ENCODE measurements around the gene MSRB2.
"Not testable (repeated sequence)": the region's sequence is repeated elsewhere in the genome, so short reads cannot be mapped to it uniquely, and the experiment has no call there.

The MSRB2 gene

GRCh38 chr10:23070092-23070912, 25.1 kb upstream of the MSRB2 start:
- H3K27me3 ChIP-seq (ENCODE audit: control insufficient read depth in 2 of 2, insufficient read depth in 2 of 2, low read length in 2 of 2); H3K9me3 ChIP-seq (ENCODE audit: control insufficient read depth in 2 of 2, low read length in 2 of 2); H3K4me3 ChIP-seq (ENCODE audit: low read length in 2 of 2); H3K36me3 ChIP-seq (ENCODE audit: control insufficient read depth in 2 of 2, insufficient read depth in 2 of 2, low read length in 2 of 2); H3K4me1 ChIP-seq (ENCODE audit: control insufficient read depth in 2 of 2, insufficient read depth in 2 of 2, low read length in 2 of 2); H3K27ac ChIP-seq (ENCODE audit: low read depth in 2 of 2, low read length in 2 of 2); H3K9ac ChIP-seq (ENCODE audit: low read depth in 1 of 2, low read length in 2 of 2): not testable (repeated sequence)

DNA sequence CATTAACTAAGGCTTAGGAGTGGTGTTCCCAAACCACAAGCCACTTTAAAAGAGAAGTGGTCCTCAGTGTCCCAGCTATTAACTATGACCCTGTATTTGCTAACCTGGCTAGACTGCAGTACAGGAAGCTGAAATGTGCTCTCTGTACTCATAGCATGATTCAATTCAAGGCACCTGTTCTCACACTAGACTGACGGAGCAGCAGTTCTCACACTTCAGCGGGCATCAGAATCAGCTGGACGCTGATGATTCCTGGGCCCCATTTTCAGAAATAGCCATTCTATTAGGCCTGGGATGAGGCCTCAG, 24.5 kb upstream of the MSRB2 start:
- Histone ChIP-seq H3K4me1 (ENCODE audit: control insufficient read depth in 2 of 2, insufficient read depth in 2 of 2, low read length in 2 of 2) (peaks cover 3% of the 10 kb centered on the region in 2 donors), H3K9ac (ENCODE audit: low read depth in 1 of 2, low read length in 2 of 2) (no peak overlapping the region), H3K27ac (ENCODE audit: low read depth in 2 of 2, low read length in 2 of 2) (no peak overlapping the region), H3K9me3 (ENCODE audit: control insufficient read depth in 2 of 2, low read length in 2 of 2) (no peaks in the 10 kb centered on the region), H3K36me3 (ENCODE audit: control insufficient read depth in 2 of 2, insufficient read depth in 2 of 2, low read length in 2 of 2) (no peaks in the 10 kb centered on the region), H3K4me3 (ENCODE audit: low read length in 2 of 2) (no peak overlapping the region), H3K27me3 (ENCODE audit: control insufficient read depth in 2 of 2, insufficient read depth in 2 of 2, low read length in 2 of 2) (no peaks in the 10 kb centered on the region)

- not testable (repeated sequence) for H3K27me3 ChIP-seq (ENCODE audit: control insufficient read depth in 2 of 2, insufficient read depth in 2 of 2, low read length in 2 of 2); H3K9ac ChIP-seq (ENCODE audit: low read depth in 1 of 2, low read length in 2 of 2); H3K27ac ChIP-seq (ENCODE audit: low read depth in 2 of 2, low read length in 2 of 2); H3K4me1 ChIP-seq (ENCODE audit: control insufficient read depth in 2 of 2, insufficient read depth in 2 of 2, low read length in 2 of 2); H3K4me3 ChIP-seq (ENCODE audit: low read length in 2 of 2); H3K9me3 ChIP-seq (ENCODE audit: control insufficient read depth in 2 of 2, low read length in 2 of 2); H3K36me3 ChIP-seq (ENCODE audit: control insufficient read depth in 2 of 2, insufficient read depth in 2 of 2, low read length in 2 of 2)
Observed at GRCh38 chr10:23072593-23072992, 22.8 kb upstream of the MSRB2 start.

DNA sequence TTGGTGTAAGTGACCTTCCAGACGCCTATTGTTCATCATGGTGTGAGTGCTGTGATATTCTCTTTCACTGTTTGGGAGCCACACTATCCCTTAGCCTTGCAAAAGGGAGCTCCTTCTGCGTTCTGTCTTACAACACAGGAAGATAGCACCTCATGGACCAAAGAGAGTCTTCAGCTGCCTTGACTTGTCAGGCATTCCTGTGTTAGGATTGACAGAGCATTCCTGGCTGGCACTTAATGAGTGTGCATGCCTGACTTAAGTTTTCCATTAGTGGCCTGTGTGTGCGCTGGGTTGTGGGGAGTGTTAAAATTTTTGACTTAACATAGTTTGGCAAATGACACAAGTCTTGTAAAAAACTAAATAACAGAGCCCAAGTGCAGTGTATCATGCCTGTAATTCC, 21.9 kb upstream of the MSRB2 start:
- Histone ChIP-seq H3K27ac (ENCODE audit: low read depth in 2 of 2, low read length in 2 of 2) (no peak overlapping the region), H3K36me3 (ENCODE audit: control insufficient read depth in 2 of 2, insufficient read depth in 2 of 2, low read length in 2 of 2) (no peaks in the 10 kb centered on the region), H3K4me3 (ENCODE audit: low read length in 2 of 2) (no peak overlapping the region), H3K27me3 (ENCODE audit: control insufficient read depth in 2 of 2, insufficient read depth in 2 of 2, low read length in 2 of 2) (no peaks in the 10 kb centered on the region), H3K9me3 (ENCODE audit: control insufficient read depth in 2 of 2, low read length in 2 of 2) (no peaks in the 10 kb centered on the region), H3K4me1 (ENCODE audit: control insufficient read depth in 2 of 2, insufficient read depth in 2 of 2, low read length in 2 of 2) (no peaks in the 10 kb centered on the region), H3K9ac (ENCODE audit: low read depth in 1 of 2, low read length in 2 of 2) (no peak overlapping the region)

- Histone ChIP-seq H3K4me1 (ENCODE audit: control insufficient read depth in 2 of 2, insufficient read depth in 2 of 2, low read length in 2 of 2) (no peaks in the 10 kb centered on the region), H3K27ac (ENCODE audit: low read depth in 2 of 2, low read length in 2 of 2) (no peak overlapping the region), H3K4me3 (ENCODE audit: low read length in 2 of 2) (no peak overlapping the region), H3K36me3 (ENCODE audit: control insufficient read depth in 2 of 2, insufficient read depth in 2 of 2, low read length in 2 of 2) (no peaks in the 10 kb centered on the region), H3K27me3 (ENCODE audit: control insufficient read depth in 2 of 2, insufficient read depth in 2 of 2, low read length in 2 of 2) (peaks cover 0 to 5% of the 10 kb centered on the region in 2 donors), H3K9me3 (ENCODE audit: control insufficient read depth in 2 of 2, low read length in 2 of 2) (no peaks in the 10 kb centered on the region), H3K9ac (ENCODE audit: low read depth in 1 of 2, low read length in 2 of 2) (no peak overlapping the region)
Observed at GRCh38 chr10:23075672-23076071, 19.7 kb upstream of the MSRB2 start.

DNA sequence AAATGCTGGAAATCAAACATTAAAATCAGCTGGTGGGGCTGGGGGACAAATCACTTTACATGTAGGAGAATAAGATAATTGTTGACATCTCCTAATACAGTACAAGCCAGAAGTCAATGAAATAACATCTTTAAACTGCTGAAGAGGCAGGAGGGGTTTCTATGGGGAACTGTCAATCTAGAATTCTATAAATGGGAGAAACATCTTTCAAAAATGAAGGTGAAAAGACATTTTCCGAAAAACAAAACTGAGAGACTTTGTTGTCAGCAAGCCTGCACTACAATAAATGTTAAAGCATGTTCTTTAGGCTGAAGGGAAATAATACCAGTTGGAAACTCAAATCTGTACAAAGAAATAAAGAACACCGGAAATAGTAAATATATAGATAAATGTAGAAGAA, 17.3 kb upstream of the MSRB2 start:
- H3K9ac ChIP-seq (ENCODE audit: low read depth in 1 of 2, low read length in 2 of 2): no peak overlapping the region
- H3K4me3 ChIP-seq (ENCODE audit: low read length in 2 of 2): no peak overlapping the region
- H3K36me3 ChIP-seq (ENCODE audit: control insufficient read depth in 2 of 2, insufficient read depth in 2 of 2, low read length in 2 of 2): no peaks in the 10 kb centered on the region
- no peaks in the 10 kb centered on the region for H3K9me3 ChIP-seq (ENCODE audit: control insufficient read depth in 2 of 2, low read length in 2 of 2)
- H3K4me1 ChIP-seq (ENCODE audit: control insufficient read depth in 2 of 2, insufficient read depth in 2 of 2, low read length in 2 of 2): no peaks in the 10 kb centered on the region
- H3K27ac ChIP-seq (ENCODE audit: low read depth in 2 of 2, low read length in 2 of 2): no peak overlapping the region
- peaks cover 0 to 5% of the 10 kb centered on the region in 2 donors for H3K27me3 ChIP-seq (ENCODE audit: control insufficient read depth in 2 of 2, insufficient read depth in 2 of 2, low read length in 2 of 2)

DNA sequence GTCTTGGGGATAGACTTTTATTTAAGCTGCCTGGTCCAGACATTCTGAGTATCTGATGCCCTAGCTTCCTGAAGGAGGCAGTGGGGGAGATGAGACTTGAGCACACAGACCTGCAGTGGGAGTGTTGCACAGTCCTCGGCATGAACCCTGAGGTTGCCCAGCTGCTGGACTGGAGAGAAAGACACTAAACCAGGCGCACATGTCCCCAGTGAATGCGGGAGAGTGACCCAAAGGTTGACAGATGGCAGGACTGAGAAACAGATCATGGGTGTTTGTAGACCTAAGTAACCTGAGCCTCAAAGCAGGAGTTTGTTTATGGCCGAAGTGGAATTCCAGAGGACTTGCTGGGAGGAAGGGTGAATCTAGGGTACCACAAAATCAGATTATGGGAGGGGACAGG, 15.7 kb upstream of the MSRB2 start:
- no peak overlapping the region for H3K27ac ChIP-seq (ENCODE audit: low read depth in 2 of 2, low read length in 2 of 2)
- no peaks in the 10 kb centered on the region for H3K4me1 ChIP-seq (ENCODE audit: control insufficient read depth in 2 of 2, insufficient read depth in 2 of 2, low read length in 2 of 2)
- no peak overlapping the region for H3K9ac ChIP-seq (ENCODE audit: low read depth in 1 of 2, low read length in 2 of 2)
- no peak overlapping the region for H3K4me3 ChIP-seq (ENCODE audit: low read length in 2 of 2)
- H3K9me3 ChIP-seq (ENCODE audit: control insufficient read depth in 2 of 2, low read length in 2 of 2): no peaks in the 10 kb centered on the region
- H3K27me3 ChIP-seq (ENCODE audit: control insufficient read depth in 2 of 2, insufficient read depth in 2 of 2, low read length in 2 of 2): peaks cover 0 to 5% of the 10 kb centered on the region in 2 donors
- no peaks in the 10 kb centered on the region for H3K36me3 ChIP-seq (ENCODE audit: control insufficient read depth in 2 of 2, insufficient read depth in 2 of 2, low read length in 2 of 2)

DNA sequence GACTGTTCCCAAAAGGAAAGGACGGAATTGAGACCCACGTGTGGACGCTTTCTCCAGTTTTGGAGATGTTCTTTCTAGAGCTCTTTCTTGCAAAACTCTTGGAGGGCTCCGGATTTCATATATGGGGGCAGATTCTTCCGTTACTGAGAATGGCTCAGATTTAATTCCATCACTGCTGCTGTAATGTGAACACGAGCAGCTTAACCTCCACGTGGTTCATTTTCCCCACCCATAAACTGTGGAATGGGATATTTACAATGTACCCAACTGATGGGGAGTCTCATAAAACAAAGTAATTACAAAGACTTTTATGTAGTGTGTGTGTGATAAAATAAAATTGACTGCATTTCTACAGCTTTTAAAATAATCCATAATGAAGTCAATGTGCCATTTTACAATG, 15.1 kb upstream of the MSRB2 start:
- Histone ChIP-seq H3K36me3 (ENCODE audit: control insufficient read depth in 2 of 2, insufficient read depth in 2 of 2, low read length in 2 of 2) (no peaks in the 10 kb centered on the region), H3K27me3 (ENCODE audit: control insufficient read depth in 2 of 2, insufficient read depth in 2 of 2, low read length in 2 of 2) (peaks cover 0 to 5% of the 10 kb centered on the region in 2 donors), H3K4me3 (ENCODE audit: low read length in 2 of 2) (no peak overlapping the region), H3K9ac (ENCODE audit: low read depth in 1 of 2, low read length in 2 of 2) (no peak overlapping the region), H3K27ac (ENCODE audit: low read depth in 2 of 2, low read length in 2 of 2) (no peak overlapping the region), H3K4me1 (ENCODE audit: control insufficient read depth in 2 of 2, insufficient read depth in 2 of 2, low read length in 2 of 2) (no peaks in the 10 kb centered on the region), H3K9me3 (ENCODE audit: control insufficient read depth in 2 of 2, low read length in 2 of 2) (no peaks in the 10 kb centered on the region)

DNA sequence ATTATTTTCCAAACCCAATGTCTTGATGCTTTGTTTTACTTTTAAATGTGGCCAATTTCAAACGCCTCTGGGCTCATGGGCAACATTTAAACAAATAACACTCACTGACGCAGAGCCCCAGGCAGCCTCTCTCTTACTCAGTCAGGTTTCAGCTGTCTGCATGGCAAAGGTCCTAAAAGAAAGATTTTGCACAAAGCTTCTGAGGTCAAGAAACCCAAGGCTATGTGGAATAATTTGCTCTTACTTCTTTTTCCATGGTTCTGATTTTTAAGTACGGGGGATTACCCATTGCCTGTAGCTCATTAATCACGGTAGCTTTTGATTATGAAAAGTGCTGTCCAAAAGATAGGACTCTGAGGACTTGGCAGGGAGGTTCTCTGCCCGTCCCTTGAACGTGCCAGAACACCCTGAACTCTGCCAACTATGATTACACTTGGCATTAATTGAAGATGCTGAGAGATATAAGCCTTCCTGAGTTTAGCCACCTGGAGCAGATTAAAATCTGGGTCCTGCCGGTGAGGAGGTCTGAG, 14.1 kb upstream of the MSRB2 start:
- H3K36me3 ChIP-seq (ENCODE audit: control insufficient read depth in 2 of 2, insufficient read depth in 2 of 2, low read length in 2 of 2): no peaks in the 10 kb centered on the region
- H3K4me3 ChIP-seq (ENCODE audit: low read length in 2 of 2): no peak overlapping the region
- peaks cover 0 to 5% of the 10 kb centered on the region in 2 donors for H3K27me3 ChIP-seq (ENCODE audit: control insufficient read depth in 2 of 2, insufficient read depth in 2 of 2, low read length in 2 of 2)
- no peaks in the 10 kb centered on the region for H3K9me3 ChIP-seq (ENCODE audit: control insufficient read depth in 2 of 2, low read length in 2 of 2)
- H3K27ac ChIP-seq (ENCODE audit: low read depth in 2 of 2, low read length in 2 of 2): no peak overlapping the region
- no peak overlapping the region for H3K9ac ChIP-seq (ENCODE audit: low read depth in 1 of 2, low read length in 2 of 2)
- H3K4me1 ChIP-seq (ENCODE audit: control insufficient read depth in 2 of 2, insufficient read depth in 2 of 2, low read length in 2 of 2): no peaks in the 10 kb centered on the region

DNA sequence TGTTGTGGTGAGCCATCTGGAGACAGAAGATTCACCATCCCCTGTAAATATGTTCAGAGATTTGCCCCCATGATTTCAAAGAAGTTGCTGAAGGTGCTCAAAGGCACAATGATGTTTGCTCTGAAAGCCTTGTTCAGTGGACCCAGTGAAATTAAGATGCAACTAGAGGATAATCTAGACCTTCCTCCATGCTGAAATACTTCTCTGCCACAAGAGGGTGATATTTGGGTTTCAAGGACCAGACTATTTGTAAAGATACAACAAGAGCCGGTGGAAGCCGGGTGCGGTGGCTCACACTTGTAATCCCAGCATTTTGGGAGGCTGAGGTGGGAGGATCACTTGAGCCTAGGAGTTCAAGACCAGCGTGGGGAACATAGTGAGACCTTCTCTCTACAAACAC, 13.5 kb upstream of the MSRB2 start:
- no peaks in the 10 kb centered on the region for H3K9me3 ChIP-seq (ENCODE audit: control insufficient read depth in 2 of 2, low read length in 2 of 2)
- H3K27ac ChIP-seq (ENCODE audit: low read depth in 2 of 2, low read length in 2 of 2): no peak overlapping the region
- no peaks in the 10 kb centered on the region for H3K4me1 ChIP-seq (ENCODE audit: control insufficient read depth in 2 of 2, insufficient read depth in 2 of 2, low read length in 2 of 2)
- no peaks in the 10 kb centered on the region for H3K36me3 ChIP-seq (ENCODE audit: control insufficient read depth in 2 of 2, insufficient read depth in 2 of 2, low read length in 2 of 2)
- no peak overlapping the region for H3K9ac ChIP-seq (ENCODE audit: low read depth in 1 of 2, low read length in 2 of 2)
- H3K4me3 ChIP-seq (ENCODE audit: low read length in 2 of 2): no peak overlapping the region
- H3K27me3 ChIP-seq (ENCODE audit: control insufficient read depth in 2 of 2, insufficient read depth in 2 of 2, low read length in 2 of 2): peaks cover 0 to 5% of the 10 kb centered on the region in 2 donors
